HG02840 (cell line): ENCODE measurements around the gene FILIP1L.

ENCODE experiments used
- ATAC-seq: cut with Tn5 transposase; IDR thresholded peaks from one replicate; pipeline ENCODE4 v1.9.1; 2021; ENCODE audit warnings: mild to moderate bottlenecking, moderate library complexity, moderate number of reproducible peaks; ENCODE audit not compliant: unreplicated experiment, low FRiP score

FILIP1L gene

DNA sequence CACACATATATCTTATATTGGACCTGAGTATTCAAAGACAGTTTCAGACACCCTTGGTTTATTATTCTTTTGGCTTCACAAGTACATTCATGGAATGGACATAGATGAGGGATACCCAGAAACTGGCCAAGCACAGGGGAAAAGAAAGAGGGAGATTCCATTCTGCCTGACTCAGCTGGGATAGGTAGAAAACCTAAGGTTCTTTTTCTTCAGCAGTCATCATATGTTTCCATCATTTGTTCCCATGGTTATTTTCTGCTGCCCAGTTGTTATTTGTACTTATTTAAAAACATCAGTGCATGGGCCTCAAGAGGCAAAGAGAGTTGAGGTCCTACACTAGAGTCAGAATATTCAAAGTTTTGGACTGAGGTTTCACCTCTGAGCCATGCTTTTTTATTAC is 91.8 kb downstream of the FILIP1L start:
- ATAC-seq, result no peak

DNA sequence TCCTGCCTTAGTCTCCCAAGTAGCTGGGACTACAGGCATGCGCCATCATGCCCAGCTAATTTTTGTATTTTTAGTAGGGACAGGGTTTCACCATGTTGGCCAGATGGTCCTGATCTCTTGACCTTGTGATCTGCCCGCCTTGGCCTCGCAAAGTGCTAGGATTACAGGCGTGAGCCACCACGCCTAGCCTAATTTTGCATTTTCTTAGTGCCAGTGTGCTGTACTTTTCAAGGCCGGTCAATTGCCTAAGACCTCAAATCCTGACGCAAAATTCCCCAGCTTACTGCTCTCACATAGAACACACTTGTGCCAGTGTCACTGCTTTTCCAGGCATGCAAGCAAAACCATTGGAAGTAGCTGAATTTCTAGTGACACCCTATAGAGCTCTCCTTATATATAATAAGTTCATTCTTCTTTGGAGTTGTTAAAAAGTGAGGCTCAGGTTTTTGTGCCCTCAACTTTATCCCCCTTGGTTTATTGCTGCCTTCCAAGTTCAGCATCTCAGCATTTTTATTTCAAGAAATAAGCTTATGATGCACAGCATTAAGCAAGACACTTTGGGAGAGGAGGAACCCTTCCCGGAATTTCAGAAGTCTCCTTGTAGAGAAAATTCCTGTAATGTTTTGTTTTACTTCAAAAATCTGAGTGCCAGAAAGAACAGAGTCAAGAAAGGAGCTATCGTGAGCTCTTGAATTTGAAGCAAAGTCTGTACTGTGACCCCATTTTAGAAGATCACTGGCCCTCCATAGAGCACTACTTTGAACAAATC is 93.2 kb downstream of the FILIP1L start:
- no peak for ATAC-seq

DNA sequence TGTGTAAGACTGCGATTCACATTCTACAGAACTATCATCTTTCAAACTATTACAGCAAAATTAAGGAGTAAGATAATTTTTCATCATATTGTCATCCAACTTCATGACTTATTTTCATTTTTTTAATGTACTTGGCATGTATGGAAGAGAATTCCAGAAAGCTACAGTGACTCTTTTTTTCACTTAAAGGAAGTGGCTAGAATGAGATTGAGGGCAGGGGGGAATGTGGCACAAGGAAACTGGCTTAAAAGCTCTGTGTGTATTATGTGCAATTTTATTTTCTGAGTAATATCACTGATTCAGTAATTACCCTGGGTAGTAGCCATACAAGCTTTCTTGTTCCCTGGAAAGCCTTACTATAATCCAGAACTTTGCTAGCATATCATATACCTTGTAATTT is 94.6 kb downstream of the FILIP1L start:
- ATAC-seq, result no peak

- no peak for ATAC-seq
Measured at GRCh38 chr3:100018806-100019205, 95.5 kb downstream of the FILIP1L start.

DNA sequence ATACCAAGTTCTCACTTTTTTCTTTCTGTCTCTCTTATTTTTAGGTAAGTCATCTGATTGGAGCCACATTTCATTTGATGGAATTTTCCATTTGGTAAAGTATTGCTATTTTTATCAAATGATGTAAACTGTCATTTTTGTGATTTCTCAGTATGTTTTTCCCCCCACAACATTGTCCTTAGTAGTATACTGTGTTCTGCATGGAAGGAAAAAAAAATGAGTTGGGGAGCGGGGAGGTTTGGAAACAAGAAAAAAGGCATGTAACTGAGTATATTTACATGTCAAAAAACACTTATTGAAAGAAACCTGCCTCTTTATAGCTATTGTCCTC is 104.2 kb downstream of the FILIP1L start:
- no peak for ATAC-seq

DNA sequence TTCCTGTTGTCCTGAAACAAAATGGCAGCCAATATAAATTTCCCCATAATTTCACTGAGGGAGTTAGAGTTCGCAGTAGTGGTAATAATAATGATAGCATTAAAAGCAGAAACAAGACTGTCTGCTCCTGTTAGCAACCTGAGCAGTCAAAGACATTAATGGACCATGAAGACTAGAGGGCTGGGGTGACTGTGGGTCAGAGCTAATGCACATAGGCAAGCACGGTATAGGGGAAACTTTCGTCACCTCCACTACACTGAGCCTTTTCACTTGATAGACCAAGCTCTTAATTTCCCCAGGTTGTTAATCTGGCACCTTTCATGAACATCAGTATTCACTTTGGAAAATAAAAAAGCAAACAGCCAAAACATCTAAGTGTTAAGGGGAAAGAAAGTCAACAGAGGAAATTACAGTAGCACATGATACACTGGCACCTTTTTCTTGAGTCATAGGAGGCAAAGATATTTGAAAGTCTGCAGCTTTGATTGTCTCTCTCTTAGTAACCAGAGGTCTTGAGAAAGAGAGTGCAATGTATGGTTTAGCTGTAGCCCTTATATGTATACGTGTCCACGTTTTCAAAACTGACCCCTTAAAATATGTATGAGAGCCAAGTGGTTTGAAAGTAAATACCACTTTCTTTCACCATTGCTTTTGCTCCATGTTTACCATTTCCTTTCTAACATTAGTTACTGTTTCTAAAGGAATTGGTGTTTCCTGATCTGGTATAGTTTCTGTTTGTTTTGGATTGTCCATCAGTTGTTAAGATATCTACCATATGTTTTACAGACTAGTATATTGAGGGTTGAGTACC is 104.8 kb downstream of the FILIP1L start:
- no peak for ATAC-seq

DNA sequence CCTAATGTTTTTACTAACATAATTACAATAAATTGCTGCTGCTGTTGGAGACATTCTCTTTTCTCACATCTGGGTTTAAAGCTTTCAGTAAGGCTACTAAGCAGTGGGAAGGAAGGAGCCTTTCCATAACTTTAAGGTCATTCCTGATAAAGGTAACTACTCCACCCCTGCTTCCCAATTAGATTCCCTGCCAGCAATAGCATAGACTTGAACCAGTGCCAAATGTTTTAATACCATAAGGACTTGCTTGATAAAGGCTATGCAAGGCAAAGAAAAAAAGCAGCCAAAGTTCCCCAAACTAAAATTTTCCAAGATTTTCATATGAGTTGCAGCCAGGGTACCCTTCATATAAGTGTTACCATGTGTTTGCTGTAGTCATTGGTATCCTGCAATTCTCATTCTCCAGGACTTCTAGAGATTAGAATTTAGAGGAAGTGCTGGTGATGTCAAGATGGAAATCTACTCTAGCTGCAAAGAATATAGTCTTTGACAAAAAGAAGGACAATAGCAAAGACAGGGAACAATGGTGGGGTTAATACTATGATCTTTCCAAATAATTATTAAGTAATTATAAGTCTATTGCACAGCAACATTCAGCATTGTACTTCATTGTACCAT is 106.1 kb downstream of the FILIP1L start:
- no peak for ATAC-seq

GRCh38 chr3:100007313-100007712 is 107.0 kb downstream of the FILIP1L start:
- ATAC-seq, result no peak

- no peak for ATAC-seq
Measured at GRCh38 chr3:100006570-100007271, 107.6 kb downstream of the FILIP1L start.

DNA sequence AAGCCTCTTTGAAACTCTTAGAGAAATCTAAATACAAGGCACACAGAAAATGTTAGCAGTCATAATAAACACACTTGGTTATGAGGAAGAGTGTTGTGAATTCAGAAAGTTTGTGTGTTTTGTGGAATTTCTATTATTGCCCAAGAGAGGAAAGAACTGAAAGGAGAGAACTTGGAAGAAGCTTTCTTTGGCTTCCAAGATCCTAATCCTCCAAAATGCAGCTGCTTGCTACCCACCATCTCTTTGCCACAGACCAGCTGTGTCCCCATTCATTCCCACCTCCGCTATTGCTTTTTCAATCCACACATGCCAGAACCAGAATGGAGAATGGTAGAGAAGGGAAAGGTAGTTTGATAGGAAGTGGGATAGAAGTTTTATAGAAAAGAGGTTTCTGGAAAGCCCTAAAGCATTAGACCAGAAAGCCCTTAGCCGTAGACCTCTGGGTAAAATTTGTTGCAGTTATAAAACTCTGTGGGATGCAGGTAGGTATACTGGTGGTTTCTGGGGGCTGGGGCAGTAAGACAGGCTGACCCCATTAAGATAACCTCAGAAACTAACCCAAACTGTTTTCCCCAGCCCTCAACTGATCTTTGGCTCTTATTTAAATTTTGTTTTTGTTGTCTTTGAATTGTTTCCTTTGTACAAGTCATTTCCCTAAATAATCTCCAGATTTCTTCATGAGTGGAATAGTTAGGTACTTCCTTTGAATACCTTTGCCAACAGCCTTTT is 108.5 kb downstream of the FILIP1L start:
- no peak for ATAC-seq

GRCh38 chr3:100004931-100005330 is 109.4 kb downstream of the FILIP1L start:
- ATAC-seq, result no peak

- no peak for ATAC-seq
Measured at GRCh38 chr3:100003609-100004503, 110.4 kb downstream of the FILIP1L start.

DNA sequence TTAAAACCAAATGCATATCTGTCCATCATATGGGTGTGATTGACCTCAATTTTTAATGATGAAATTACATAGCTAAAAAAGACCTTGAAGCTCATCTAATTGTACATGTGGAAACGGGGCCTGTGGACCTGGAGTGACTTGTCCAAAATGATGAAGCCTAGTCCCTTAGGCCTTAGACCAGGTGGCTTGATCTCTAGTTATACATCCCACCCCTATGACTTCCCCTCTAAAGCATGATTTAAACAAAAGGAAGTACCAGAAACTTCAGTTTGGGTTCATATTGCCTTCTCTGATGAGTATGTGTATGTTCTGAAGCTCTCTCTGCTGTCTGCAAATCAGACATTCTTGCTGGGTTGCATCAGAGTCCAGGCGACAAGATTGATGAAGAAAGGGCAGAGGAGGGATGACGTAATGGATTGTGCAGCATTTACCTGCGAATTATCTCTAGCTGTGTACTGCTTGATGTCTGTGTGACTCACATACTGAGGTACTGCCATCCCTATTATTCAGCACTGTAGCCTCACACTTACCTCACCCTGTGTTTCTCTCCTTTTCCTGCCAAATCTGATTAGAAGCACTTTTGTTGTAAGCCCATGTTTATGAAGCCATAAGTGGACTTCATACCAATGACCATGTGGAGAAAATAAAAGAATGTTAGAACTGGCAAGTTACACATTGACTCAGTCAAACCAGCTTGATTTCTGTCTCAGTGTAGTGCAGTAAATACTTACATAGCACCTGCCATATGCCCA is 111.5 kb downstream of the FILIP1L start:
- no peak for ATAC-seq

- ATAC-seq, result no peak
Measured at GRCh38 chr3:100001526-100002270, 112.6 kb downstream of the FILIP1L start.

DNA sequence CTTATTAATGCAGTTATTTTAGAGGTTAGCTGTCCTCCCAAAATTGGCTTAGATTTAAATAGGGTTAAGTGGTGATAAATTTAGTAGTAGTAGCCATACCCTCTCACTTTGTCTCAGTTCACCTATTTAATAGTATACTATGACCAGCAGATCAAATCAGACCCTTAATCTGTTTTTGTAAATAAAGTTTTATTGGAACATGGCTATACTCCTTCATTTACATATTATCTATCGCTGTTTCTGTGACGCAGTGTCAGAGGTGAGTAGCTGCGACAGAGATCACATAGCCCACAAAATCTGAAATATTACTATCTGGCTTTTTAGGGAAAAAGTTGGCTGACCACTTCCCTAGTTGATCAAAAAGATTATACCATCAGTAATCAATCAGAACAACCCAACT is 113.2 kb downstream of the FILIP1L start:
- ATAC-seq, result no peak

DNA sequence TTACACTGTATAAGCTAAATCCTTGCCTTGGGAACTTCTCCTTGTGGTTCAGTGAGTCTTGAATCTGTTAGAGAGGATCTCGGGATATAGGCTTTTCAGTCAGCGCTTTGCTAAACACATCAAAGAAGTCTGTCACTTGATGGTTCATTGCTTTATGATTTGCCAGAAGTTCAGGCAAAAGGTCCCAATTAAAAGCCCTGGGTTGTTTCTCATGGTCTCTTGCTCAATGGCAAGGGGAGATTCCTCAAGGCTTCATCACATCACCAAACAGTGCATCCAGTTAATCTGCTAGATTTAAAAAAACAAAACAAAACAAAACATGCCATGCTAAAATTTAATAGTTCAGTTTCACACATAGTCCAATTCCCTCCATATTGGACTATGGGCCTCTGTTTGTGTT is 114.8 kb downstream of the FILIP1L start:
- no peak for ATAC-seq

GRCh38 chr3:99997293-99997692 is 117.0 kb downstream of the FILIP1L start:
- no peak for ATAC-seq

DNA sequence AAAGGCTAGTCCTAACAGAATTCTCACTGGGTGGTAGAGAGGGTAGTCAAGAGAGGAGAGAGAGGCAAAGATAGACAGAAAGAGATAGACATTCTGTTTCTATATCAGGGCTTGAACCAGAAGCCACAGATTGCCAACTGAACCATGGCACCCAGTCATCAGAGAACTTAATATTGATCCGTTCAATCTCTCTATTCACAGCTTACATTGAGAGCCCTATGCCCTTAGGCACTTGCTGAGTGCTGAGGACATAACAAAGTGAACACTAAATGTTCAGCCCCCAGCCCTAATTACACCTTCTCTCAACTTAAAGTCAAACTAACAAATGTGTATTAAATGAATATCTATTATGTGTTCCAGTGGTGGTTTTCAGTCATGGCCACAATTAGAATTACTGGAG is 124.1 kb downstream of the FILIP1L start:
- ATAC-seq, result no peak
